ENCODE results near the gene SESTD1.

The SESTD1 gene, protein sequence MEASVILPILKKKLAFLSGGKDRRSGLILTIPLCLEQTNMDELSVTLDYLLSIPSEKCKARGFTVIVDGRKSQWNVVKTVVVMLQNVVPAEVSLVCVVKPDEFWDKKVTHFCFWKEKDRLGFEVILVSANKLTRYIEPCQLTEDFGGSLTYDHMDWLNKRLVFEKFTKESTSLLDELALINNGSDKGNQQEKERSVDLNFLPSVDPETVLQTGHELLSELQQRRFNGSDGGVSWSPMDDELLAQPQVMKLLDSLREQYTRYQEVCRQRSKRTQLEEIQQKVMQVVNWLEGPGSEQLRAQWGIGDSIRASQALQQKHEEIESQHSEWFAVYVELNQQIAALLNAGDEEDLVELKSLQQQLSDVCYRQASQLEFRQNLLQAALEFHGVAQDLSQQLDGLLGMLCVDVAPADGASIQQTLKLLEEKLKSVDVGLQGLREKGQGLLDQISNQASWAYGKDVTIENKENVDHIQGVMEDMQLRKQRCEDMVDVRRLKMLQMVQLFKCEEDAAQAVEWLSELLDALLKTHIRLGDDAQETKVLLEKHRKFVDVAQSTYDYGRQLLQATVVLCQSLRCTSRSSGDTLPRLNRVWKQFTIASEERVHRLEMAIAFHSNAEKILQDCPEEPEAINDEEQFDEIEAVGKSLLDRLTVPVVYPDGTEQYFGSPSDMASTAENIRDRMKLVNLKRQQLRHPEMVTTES

GRCh38 chr2:179264368-179265081 lies at the start of gene SESTD1:
SESTD1 (minus strand) TSS chr2:179264832; CDS start chr2:179191841, 72,991 bp downstream.
- in situ Hi-C loops (cut with MboI; ENCODE audit: low sequenced_read_pairs), result no loop called here

DNA sequence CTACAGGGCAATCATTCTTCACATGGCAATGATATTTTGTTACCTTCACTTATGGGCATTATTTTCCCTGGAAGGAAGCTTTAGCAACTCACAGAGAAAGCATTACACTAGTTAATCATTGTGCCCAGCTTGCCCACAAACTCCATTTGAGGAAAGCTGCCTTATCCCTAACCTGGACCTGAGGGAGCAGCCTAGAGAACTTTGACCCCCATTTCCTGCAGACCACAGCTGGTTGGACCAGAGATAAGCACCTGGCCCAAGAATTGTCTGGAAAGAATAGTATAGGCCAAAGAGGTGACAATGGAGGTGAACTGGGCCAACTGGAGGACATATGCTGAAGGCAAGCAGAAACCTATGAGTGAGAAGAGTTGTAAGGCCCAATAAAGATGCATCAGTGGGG lies 48.4 kb upstream of the SESTD1 start:
- in situ Hi-C loops (cut with MboI; ENCODE audit: low sequenced_read_pairs), result no loop called here

GRCh38 chr2:179311101-179311500 lies 46.5 kb upstream of the SESTD1 start:
- in situ Hi-C loops (cut with MboI; ENCODE audit: low sequenced_read_pairs), result no loop called here

GRCh38 chr2:179307616-179308371 lies 43.2 kb upstream of the SESTD1 start:
- in situ Hi-C loops (cut with MboI; ENCODE audit: low sequenced_read_pairs), result no loop called here

DNA sequence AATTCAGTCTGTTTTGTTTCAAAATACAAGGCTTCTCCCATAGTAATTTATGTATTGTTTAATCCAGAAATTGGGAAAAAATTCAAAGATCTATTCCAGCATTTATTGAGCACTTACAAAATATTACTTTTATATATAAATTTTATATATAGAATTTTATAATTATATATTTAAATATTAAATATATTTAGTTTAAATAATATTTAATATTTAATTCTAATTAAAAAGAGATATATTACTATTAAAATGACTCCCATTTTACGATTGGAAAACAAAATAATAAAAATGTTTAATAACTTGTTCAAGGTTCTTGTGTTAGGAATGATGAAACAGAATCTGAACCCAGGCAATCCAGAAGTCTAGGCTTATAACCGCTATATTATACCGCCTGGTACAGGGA lies 40.5 kb upstream of the SESTD1 start:
- in situ Hi-C loops (cut with MboI; ENCODE audit: low sequenced_read_pairs), result no loop called here

DNA sequence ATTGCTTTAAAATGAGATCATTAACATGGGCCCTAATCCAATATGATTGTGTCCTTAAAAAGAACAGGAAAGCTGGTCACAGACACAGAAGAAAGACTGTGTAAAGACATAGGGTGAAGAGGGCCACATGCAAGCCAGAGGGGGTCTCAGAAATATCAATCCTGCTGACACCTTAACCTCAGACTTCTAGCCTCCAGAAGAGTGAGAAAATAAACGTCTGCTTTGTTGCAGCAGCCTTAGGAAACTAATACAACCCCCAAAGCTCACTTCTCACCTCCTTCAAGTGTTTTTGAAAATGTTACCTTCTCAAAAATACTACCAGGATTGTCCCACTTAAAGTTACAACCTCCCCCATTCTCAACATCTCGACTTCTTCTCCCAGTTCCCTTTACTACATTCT lies 39.8 kb upstream of the SESTD1 start:
- in situ Hi-C loops (cut with MboI; ENCODE audit: low sequenced_read_pairs), result no loop called here

DNA sequence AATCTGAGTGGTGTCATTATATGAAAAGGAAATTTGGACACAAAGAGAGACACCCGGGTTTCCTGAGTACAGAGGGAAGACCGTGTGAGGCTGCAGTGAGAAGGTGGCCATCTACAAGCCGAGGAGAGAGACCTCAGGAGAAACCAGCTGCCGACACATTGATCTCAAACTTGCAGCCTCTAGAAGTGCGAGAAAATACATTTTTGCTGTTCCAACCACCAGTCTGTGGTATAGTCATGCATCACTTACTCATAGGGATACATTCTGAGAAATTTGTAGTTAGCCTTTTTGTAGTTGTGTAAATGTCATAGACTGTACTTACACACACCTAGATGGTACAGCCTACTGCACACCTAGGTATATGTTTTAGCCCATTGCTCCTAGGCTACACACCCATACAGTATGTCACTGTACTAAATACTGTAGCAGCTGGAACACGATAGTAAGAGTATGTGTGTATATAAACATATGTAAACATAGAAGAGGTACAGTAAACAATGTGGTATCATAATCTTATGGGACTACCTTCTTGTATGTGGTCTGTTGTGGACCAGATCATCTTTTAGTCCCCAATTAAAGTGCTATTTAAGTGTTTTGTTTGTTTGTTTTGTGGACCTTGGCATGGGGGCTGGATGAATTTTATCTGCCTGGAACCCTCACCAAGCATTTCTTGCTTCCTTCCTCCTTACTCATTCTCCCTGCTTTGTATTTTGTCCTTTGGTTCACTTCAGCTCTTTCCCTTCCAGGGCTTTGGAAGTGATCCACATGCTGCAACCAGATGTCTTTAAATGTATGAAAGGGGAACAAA lies 38.3 kb upstream of the SESTD1 start:
- in situ Hi-C loops (cut with MboI; ENCODE audit: low sequenced_read_pairs), result no loop called here

DNA sequence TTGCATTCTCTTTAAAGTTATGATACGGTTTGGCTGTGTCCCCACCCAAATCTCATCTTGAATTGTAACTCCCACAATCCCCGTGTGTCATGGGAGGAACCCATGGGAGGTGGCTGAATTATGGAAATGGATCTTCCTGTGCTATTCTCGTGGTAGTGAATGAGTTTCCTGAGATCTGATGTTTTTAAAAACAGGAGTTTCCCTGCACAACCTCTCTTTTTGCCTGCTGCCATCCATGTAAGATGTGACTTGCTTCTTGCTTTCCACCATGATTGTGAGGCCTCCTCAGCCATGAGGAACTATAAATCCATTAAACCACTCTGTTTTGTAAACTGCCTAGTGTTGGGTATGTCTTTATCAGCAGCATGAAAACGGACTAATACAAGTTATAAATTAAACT lies 37.5 kb upstream of the SESTD1 start:
- in situ Hi-C loops (cut with MboI; ENCODE audit: low sequenced_read_pairs), result no loop called here

- in situ Hi-C loops (cut with MboI; ENCODE audit: low sequenced_read_pairs), result no loop called here
These were observed 34.0 kb upstream of the SESTD1 start for GRCh38 chr2:179298666-179299065.

DNA sequence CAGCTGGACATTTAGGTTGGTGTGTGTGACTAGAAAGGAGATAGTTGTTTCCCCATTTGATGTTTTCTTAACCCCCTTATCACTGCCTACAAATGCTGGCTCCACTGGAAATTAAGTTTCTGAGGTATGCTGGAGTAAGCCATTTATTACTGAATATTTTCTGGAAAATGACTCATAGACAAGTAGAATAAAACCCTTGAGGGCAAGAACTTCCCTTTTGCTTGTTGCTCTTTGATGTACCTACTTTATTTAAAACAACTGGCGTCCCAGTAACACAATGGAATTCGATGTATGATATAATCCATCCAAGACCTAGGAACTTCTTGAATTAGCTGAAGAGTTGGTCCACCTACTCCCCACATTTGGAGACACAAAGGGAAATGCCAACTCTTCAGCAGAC lies 33.3 kb upstream of the SESTD1 start:
- in situ Hi-C loops (cut with MboI; ENCODE audit: low sequenced_read_pairs), result no loop called here

- in situ Hi-C loops (cut with MboI; ENCODE audit: low sequenced_read_pairs), result no loop called here
These were observed 25.7 kb upstream of the SESTD1 start for GRCh38 chr2:179290329-179290728.

- in situ Hi-C loops (cut with MboI; ENCODE audit: low sequenced_read_pairs), result no loop called here
These were observed 20.4 kb upstream of the SESTD1 start for GRCh38 chr2:179285060-179285459.

DNA sequence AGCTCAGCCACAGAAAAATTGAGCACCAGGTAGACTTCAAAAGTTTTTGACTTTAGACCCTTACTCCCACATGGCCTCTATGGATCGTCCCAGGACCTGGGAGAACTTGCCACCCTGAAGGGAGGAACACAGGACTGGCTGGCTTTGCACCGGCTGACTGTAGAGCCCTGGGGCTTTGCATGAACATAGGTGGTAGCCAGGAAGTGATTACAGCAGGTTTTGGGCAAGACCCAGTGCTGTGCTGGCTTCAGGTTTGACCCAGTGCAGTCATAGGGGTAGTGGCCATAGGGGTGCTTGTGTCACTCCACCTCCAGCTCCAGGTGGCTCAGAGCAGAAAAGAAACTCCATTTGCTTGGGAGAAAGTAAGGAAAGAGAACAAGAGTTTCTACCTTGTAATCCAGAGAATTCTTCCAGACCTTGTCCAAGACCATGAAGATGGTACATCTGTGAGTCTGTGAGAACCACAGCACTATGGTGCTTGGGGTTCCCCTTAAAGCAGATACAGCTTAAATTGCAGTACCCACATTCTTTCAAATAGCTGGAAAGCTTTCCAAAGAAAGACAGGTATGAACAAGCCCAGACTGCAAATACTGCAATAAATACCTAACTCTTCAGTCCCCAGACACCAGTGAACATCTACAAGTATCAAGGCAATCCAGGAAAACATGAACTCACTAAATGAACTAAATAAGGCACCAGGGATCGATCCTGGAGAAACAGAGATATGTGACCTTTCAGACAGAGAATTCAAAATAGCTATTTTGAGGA lies 13.0 kb upstream of the SESTD1 start:
- in situ Hi-C loops (cut with MboI; ENCODE audit: low sequenced_read_pairs), result no loop called here

DNA sequence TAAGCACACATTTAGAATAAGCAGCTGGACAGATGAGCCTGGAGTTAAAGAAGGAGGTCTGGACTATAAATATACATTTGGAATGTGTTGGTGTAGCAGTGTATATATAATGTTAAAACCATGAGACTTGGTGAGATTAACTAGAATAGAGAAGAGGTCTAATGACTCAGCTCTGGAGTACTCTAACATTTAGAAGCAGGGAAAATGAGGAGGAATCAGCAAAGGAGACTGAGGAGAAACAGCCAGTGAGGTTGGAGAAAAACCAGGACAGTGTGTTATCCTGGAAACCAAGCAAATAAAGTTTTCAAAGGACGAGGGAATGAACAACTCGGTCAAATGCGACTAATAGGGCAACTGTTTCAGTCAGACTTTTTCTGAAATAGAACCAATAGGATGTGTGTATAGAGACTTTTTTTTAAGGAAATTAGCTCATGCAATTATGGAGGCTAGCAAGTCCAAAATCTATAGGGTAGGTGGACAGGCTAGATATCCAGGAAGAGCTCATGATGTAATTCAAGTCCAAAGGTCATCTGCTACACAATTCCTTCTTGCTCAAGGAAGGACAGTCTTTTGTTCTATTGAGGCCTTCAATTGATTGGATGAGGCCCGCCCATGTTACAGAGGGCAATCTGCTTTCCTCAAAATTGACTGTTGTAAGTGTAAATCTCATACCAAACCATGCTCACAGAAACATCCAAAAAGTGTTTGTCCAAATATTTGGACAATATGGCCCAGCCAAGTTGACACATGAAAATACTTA lies 10.8 kb upstream of the SESTD1 start:
- in situ Hi-C loops (cut with MboI; ENCODE audit: low sequenced_read_pairs), result no loop called here

DNA sequence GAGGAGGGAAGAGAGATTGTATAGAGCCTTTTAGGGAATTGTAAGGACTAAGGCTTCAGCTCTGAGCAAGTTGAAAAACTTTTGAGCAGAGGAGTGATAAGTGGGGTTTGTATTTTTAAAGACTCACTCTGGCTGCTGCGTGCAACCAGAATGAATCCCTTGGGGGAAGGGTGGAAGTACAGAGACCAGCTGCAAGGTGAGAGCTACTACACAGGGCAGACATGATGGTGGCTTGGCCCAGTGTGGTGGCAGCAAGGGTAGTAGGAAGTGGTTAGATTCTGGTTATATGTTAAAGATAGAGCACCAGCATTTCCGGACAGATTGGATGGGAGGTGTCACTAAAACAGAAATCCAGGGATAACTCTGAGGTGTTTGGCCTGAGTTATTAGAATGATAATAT lies 10.1 kb upstream of the SESTD1 start:
- in situ Hi-C loops (cut with MboI; ENCODE audit: low sequenced_read_pairs), result no loop called here

- in situ Hi-C loops (cut with MboI; ENCODE audit: low sequenced_read_pairs), result no loop called here
These were observed 8.9 kb upstream of the SESTD1 start for GRCh38 chr2:179273461-179273962.

DNA sequence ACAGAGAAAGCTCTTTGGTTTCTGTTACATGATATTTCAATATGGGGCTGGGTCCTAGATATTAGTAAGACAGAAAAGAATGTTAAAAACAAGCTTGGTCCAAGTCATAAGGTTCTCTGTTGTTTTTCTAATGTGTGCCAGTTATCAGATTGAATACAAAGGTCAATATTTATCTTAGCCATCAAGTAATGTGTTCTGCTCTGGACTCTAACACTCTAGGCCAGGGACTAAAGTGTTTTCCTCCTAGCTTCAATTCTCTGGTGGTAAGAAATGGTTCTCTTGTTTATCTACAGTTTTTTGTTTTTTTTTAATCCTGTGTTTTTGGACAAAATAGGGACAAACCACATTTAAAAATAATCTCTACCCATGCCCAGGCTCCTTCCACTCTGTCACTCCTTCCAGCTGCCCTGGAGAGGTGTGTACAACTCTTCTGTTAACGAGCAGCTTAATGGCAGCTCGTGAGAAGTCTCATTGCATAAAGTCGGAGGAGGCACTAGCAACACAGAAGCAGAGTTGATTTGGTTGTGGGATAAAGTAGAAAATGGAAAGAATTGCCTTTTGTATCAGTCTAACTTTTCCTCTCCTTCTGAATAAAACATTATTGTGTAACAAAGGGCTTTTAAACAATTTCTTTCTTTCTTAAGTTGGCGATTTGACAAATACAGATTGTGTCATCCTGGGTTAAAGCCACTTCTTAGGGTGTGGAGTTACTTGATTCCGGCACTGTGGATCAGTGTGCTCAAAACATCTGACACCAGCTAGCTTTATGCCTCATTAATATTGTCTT lies 8.0 kb upstream of the SESTD1 start:
- in situ Hi-C loops (cut with MboI; ENCODE audit: low sequenced_read_pairs), result no loop called here

GRCh38 chr2:179270689-179271088 lies 6.1 kb upstream of the SESTD1 start:
- in situ Hi-C loops (cut with MboI; ENCODE audit: low sequenced_read_pairs), result no loop called here

Data from HL-60/S4 (cell line).